ENCODE measurements around the gene STK32C.

Gene STK32C

DNA sequence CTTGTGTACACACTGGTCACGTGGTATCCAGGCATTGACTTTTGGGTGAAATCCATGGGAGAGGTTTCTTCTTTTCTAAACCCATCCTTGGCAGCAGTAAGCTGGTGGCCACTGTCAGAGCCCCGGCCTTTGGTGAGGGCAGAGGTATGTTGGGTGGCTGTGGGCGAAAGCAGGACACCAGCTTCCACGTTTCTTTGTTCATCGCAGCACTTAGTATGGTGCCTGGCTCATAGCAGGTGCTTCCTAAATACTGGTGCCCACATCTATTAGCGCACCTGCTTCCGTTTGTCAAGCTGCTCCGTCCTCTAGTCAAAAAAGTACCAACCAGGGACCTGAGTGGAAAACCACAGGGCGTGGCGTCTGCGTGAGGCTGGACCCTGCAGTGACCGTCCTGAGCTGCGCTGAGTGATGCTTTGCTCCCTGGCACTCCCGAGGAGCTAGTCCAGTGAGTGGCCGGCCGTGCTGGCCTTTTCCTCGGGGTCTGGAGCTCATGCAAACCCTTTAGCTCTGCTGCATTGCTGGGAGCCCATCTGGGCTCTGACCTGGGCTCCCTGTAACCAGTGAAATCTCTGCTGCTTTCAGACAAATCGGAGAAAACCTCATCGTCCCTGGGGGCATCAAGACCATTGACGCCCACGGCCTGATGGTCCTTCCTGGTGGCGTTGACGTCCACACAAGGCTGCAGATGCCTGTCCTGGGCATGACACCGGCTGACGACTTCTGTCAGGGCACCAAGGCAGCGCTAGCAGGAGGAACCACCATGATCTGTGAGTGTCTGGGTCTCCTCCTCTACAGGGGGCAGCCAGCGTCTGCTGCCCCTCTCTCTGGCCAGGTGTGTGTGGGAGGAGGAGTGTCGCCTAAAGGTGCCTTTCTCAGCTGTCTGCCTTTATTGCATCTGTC is 115.4 kb downstream of the STK32C start:
- ATAC-seq (ENCODE audit: low read depth) (no peak), DNase-seq (ENCODE audit: low spot score in 2 of 2) (no peak)
- H3K36me3 Mint-ChIP-seq = no peaks in the 10 kb centered on the region
- H3K27ac Mint-ChIP-seq = no peak overlapping the region
- H3K4me1 Mint-ChIP-seq = no peaks in the 10 kb centered on the region
- H3K27me3 Mint-ChIP-seq = peaks cover 18% of the 10 kb centered on the region
- no peaks in the 10 kb centered on the region for H3K9me3 Mint-ChIP-seq
- H3K4me3 Mint-ChIP-seq = no peak overlapping the region

DNA sequence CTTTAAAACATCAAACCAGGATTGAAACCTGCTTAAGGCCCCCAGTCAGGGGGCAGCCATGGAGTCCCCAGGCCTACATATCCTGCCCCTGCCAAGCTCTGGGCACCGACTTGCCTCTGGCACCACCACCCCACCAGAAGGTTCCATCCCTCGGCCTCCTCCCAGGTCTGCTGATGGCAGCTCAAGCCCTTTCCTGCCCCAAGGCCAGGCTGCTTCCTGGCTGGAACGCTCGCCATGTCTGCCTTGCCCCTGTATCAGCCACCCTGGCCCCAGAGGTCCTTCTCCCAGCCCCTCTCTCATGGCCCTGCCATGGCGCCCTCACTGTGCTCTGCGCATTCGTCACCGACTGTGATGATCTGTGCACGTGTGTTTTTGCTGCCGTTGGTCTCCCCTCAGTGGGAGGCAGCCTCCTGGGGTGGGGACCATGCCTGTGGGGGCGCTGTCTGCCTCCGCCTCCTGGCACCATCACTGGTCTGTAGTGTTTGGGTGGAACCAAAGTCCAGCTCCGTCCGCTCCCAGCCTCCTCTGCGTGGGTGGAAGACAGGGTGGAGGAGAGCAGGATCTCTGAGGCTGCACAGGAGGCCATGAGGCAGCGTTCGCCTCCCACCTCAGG is 117.8 kb downstream of the STK32C start:
- Mint-ChIP-seq H3K4me3 (no peak overlapping the region), H3K27me3 (peaks cover 20% of the 10 kb centered on the region), H3K27ac (no peak overlapping the region), H3K9me3 (no peaks in the 10 kb centered on the region), H3K36me3 (peaks cover under 1% of the 10 kb centered on the region), H3K4me1 (no peaks in the 10 kb centered on the region)
- ATAC-seq (ENCODE audit: low read depth) (no peak), DNase-seq (ENCODE audit: low spot score in 2 of 2) (no peak)

DNA sequence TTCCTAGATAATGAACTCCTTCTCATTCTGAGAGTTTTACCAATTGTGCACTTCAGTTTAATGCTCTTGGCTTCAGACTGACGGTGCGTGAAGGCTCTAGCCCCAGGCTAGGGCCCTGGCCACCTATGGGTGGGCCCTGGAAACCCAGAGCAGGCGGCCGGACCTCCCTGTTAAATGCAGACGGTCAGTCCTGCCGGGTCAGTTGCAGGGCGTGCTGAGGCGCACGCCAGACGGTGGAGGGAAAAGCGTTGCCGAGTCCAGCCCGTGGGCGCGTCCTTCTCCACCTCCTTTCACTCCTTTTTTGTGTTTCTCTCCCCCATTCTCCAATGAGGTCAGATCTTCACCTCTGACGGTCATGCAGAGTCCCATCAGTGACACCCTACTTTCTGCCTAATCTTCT is 118.7 kb downstream of the STK32C start:
- DNase-seq (ENCODE audit: low spot score in 2 of 2) = no peak
- Mint-ChIP-seq H3K36me3 (peaks cover 3% of the 10 kb centered on the region), H3K4me3 (no peak overlapping the region), H3K27ac (no peak overlapping the region), H3K4me1 (no peaks in the 10 kb centered on the region), H3K9me3 (no peaks in the 10 kb centered on the region), H3K27me3 (peaks cover 24% of the 10 kb centered on the region)
- no peak for ATAC-seq (ENCODE audit: low read depth)

DNA sequence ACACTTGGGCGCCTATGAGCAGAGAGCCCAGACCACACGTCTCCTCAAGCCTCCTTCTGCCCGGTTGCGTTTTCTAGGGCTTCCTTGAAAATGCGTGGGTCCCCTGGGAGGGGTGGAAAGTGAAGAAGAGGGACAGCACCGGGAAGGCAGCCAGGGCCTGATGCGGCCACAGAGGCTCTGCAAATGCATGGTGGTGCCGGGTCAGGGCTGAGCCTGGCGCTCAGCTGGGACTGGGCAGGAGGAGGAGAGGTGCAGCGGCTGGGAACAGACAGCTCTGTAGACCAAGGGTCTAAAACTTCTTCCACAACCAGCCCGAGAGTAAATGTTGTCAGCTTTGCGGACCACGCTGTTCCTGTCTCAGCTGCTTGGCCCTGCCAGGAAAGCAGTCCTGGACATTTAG is 119.4 kb downstream of the STK32C start:
- ATAC-seq (ENCODE audit: low read depth) (no peak), DNase-seq (ENCODE audit: low spot score in 2 of 2) (no peak)
- Mint-ChIP-seq H3K4me1 (no peaks in the 10 kb centered on the region), H3K9me3 (no peaks in the 10 kb centered on the region), H3K27me3 (peaks cover 26% of the 10 kb centered on the region), H3K27ac (no peak overlapping the region), H3K4me3 (no peak overlapping the region), H3K36me3 (peaks cover 3% of the 10 kb centered on the region)

DNA sequence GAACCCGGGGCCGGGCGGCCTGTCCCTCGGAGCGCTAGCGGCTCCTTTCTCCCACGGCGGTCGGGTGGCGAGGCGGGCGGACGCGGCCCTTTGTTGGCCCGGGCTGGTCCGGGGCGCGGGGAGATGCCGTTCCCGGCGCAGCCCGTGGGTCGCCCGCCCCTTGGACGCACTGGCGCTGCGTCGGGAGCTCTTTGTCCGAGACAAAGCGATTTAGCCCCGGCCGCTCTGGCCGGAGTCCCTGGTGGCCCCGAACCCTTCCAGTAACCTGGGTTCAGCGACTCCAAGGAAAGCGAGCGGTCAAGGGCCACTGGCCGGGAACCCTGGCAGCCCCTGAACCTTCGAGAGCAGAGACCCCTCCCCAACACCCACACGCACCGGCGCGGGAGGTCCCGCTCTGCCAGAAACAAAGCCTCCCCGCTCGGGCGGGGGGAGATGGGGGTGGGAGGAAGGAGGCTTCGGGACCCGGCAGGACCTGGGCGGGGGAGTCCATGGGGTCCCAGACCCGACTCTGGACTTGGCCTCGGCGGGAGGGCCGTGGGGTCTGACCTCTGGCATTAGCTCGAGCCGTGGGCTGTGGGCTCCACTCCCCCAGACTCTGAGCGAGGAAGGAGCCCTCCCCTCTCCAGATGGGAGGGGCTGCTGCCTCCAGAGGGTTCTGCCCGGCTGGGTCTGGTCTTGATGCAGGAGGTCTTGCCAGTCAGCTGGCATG is 120.2 kb downstream of the STK32C start:
- no peak for ATAC-seq (ENCODE audit: low read depth)
- H3K36me3 Mint-ChIP-seq = peaks cover 3% of the 10 kb centered on the region
- no peak overlapping the region for H3K4me3 Mint-ChIP-seq
- H3K4me1 Mint-ChIP-seq = no peaks in the 10 kb centered on the region
- peaks cover 28% of the 10 kb centered on the region for H3K27me3 Mint-ChIP-seq
- no peaks in the 10 kb centered on the region for H3K9me3 Mint-ChIP-seq
- DNase-seq (ENCODE audit: low spot score in 2 of 2) = no peak
- H3K27ac Mint-ChIP-seq = no peak overlapping the region

DNA sequence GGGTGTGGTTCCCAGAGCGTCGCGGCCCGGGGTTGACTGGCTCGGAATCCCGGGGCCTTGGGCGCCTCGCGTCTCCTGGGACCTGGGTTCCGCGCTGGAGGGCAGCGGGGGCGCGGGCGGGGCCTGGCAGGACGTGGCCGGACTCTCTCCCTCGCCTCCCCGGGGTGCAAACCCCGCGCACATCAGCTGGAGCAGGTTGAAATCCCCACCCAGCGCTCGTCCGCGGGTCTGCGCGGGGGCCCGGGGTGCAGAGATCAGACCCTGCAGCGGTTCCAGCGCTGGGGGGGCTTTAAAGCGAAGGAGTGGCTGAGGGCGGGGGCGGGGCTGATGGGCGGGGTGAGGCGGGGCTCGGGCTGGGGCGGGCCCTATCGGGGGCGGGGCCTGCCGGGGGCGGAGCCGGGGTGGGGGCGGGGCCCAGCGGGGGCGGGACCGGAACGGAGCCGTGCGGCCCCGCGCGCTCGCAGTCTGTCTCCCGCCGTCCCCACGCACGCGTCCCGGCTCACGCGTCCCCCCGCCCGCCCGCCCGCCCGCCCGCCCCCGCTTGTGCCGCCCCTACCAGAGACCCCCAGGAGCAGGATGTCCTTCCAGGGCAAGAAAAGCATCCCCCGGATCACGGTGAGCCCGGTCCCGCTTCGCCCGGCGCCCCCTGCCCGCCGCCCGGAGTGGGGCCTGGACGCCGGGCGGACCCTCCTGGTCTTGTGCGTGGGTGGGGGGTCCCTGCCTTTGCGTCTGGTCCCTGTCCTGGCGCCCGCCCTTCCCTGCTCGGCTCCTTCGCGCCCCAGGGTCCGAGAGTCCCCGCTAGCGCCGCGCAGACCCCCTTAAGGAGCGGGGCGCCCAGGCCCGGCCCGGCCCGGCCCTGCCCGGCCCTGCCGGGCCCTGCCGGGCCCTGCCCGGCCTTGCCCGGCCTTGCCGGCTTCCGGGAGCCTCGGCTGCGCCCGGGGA is 121.0 kb downstream of the STK32C start, which contains the start of gene DPYSL4:
Gene DPYSL4 (plus strand): TSS at position 461 of the 942 bp plus-strand sequence. CDS start 116 bp downstream, at position 577.
- Mint-ChIP-seq H3K4me3 (peak within 1 kb of the TSS; percentile 68), H3K9me3 (no peaks in the 10 kb centered on the region), H3K27me3 (peaks cover 28% of the 10 kb centered on the region), H3K4me1 (no peaks in the 10 kb centered on the region), H3K27ac (no peak within 1 kb of the TSS), H3K36me3 (peaks cover 3% of the 10 kb centered on the region)
- ATAC-seq (ENCODE audit: low read depth) = peak; percentile 63
- no peak for DNase-seq (ENCODE audit: low spot score in 2 of 2)

DNA sequence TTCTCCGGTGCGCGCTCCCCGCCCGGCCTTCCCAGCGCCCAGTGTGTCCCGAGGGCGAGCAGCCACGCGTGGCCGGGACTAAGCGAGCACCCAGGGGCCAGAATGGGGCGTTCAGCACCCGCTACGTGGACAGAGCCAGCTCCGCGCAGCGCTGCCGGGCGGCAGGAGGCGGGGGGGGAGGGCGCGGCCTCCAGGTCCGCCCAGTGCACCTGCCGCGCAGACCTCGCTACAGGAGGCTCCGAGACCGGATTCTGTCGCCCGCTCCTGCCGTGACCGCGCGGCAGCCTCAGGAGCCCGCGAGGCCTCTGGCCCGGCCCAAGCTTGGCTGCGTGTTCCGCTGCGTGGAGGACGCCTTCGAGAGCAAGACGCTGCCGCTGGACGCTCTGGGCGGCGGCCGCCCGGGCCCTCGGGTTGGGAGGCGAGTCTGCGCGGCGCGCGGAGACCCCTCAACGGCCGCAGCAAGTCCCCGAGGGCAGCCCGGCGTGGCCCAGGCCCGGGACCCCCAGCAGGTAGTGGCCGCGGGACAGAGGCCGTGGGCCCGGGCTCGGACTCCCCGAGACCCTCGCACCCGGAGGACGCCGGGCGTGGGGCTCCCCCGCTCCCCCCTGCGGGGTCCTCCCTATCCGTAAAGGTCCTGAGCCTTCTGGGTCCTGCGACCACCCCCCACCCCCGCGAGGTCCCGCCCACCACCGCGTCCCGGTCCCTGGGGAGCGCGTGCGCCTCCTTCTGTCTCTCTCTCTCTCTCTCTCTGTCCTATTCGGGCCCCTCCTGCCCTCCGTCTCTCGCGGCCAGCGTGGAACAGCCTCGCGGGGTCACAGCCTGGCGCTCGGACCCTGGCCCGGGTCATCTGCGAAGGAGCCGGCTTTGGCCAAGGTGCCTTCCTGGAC is 121.9 kb downstream of the STK32C start:
- H3K27me3 Mint-ChIP-seq = peaks cover 29% of the 10 kb centered on the region

DNA sequence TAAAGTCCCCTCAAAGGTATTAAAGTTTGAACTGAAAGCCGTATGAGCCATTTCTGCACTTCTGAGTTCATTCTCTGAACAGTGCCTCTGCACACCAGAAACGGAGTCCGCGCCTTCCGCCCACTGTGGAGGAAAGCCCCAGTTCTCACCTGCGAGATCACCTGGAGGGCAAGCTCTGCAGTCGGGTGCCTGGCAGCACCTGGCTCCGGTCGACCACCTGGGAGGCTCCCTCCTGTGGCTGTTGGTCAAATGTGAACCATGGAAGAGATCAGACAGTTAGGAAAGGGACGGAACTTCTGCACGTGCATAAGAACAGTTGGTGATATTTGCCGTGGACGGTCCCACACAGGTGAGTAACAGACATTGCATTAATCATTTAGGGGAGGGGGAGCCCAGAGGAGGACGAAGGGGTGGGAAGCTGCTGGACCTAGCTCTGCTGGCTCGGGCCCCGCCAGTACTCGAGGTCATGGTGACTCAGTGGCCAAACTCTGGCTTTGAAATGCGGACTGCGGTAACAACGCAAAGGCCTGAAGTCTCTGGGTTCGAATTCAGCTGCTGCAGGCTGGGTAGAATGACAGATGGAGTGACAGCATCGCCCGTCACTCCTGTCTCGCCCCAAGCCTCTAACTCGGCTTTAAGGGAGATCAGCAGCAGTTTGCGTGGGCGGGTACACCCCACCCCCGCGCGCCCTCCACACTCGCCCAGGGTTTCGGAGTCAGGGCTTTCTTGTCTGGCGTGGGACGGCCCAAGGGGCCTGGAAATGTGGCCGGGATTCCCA is 122.7 kb downstream of the STK32C start:
- no peak overlapping the region for H3K27ac Mint-ChIP-seq
- peaks cover 3% of the 10 kb centered on the region for H3K36me3 Mint-ChIP-seq
- peak overlapping the region; percentile 27 for H3K4me3 Mint-ChIP-seq
- no peaks in the 10 kb centered on the region for H3K9me3 Mint-ChIP-seq
- ATAC-seq (ENCODE audit: low read depth) (no peak), DNase-seq (ENCODE audit: low spot score in 2 of 2) (no peak)
- H3K27me3 Mint-ChIP-seq = peaks cover 29% of the 10 kb centered on the region
- H3K4me1 Mint-ChIP-seq = no peaks in the 10 kb centered on the region

More for the DNA sequence above, 121.9 kb downstream of the STK32C start:
- no peaks in the 10 kb centered on the region for H3K4me1 Mint-ChIP-seq
- no peak overlapping the region for H3K27ac Mint-ChIP-seq
- peaks cover 3% of the 10 kb centered on the region for H3K36me3 Mint-ChIP-seq
- ATAC-seq (ENCODE audit: low read depth) = peak; percentile 76
- peak overlapping the region; percentile 68 for H3K4me3 Mint-ChIP-seq
- DNase-seq (ENCODE audit: low spot score in 2 of 2) = peak in 1 of 2 donors; percentile 38
- no peaks in the 10 kb centered on the region for H3K9me3 Mint-ChIP-seq

DNA sequence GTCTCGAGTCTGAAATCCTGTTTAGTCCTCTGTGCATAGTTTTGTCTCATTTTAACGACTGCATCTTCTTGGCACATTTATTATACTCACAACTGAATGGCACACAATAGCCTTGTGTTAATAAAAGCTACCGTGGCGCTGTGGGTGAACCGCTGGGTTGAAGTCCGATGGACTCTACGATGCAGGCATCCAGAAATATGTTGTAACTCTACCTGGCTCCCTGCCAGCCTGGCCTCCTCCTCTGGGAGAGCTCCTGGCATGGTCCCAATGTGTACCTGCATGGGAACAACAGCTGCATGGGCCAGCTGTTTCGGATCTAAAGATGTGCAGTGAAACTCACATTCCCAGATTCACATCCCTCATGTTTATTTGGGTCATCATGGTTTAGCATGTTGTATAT is 124.7 kb downstream of the STK32C start:
- Mint-ChIP-seq H3K4me1 (no peaks in the 10 kb centered on the region), H3K36me3 (peaks cover 3% of the 10 kb centered on the region), H3K4me3 (no peak overlapping the region), H3K27me3 (peaks cover 20% of the 10 kb centered on the region), H3K9me3 (no peaks in the 10 kb centered on the region), H3K27ac (no peak overlapping the region)
- ATAC-seq (ENCODE audit: low read depth) = no peak
- no peak for DNase-seq (ENCODE audit: low spot score in 2 of 2)

DNA sequence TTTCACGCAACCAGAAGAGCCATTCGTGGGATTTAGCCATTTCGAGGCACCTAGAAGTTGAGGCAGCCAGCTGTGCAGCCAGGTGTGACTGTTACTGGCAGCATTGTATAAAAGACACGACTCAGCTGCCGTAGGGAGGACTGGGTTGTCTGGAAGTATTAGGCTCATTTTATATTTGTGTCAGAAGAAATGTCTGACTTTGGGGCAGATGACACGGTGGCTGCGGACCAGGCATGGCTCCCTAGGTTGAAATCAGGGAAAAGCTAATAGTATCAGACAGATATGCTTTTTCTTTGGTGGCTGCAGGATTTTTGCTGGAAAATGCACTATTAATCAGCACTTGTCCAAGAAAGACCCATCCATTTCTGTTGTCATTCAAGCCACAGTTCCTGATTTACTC is 125.2 kb downstream of the STK32C start:
- H3K4me1 Mint-ChIP-seq = no peaks in the 10 kb centered on the region
- H3K9me3 Mint-ChIP-seq = no peaks in the 10 kb centered on the region
- ATAC-seq (ENCODE audit: low read depth) = no peak
- H3K27ac Mint-ChIP-seq = no peak overlapping the region
- H3K4me3 Mint-ChIP-seq = no peak overlapping the region
- no peak for DNase-seq (ENCODE audit: low spot score in 2 of 2)
- H3K36me3 Mint-ChIP-seq = peaks cover 3% of the 10 kb centered on the region
- H3K27me3 Mint-ChIP-seq = peaks cover 20% of the 10 kb centered on the region

DNA sequence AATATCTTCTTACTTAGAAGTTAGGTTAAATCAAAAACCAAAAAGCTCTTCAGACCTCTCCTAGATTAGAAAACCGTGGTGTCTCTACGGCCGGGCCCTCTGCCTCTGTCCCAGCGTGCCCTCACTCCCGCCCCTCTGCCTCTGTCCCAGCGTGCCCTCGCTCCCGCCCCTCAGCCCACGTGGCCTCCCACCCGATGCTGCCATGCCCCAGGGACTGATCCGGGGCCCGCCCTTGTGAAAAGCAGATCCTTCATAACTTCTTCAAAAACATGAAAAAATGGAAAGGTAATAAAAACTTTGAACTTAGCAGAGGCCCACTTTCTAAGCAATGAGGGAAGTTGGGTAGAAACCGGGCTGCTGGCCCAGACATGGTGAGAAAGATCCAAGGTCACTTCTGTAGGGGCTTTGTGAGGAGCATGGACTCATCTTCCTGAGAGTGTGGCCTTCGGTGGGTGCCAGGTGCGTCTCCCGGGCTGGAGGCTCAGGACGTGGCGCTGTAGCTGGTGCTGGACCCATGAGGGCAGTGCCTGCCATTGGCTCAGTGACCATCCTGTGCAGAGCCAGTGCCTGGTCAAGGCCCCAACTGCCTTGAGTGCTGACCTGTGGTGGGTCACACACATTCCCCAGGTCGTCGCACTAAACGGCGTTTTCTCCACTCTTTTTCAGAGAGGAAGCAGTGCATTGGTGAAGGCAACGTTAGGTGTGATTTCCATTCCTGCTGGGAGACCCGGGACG is 125.9 kb downstream of the STK32C start:
- ATAC-seq (ENCODE audit: low read depth) (no peak), DNase-seq (ENCODE audit: low spot score in 2 of 2) (no peak)
- Mint-ChIP-seq H3K4me1 (no peaks in the 10 kb centered on the region), H3K4me3 (no peak overlapping the region), H3K36me3 (peaks cover 3% of the 10 kb centered on the region), H3K27me3 (peaks cover 27% of the 10 kb centered on the region), H3K27ac (no peak overlapping the region), H3K9me3 (no peaks in the 10 kb centered on the region)

Data from memory B cell (primary cell).